HUES48 (cell line): ENCODE results near the gene TMEM43.

ENCODE experiments used
- H3K27ac ChIP-seq: one replicate; pipeline ENCODE4 v1.7.0; 2013; ENCODE audit warnings: low read depth, low read length, inconsistent platforms
- H3K27me3 ChIP-seq: 2 replicates; pipeline ENCODE4 v1.6.1; 2013; ENCODE audit warnings: mild to moderate bottlenecking, low read length; ENCODE audit not compliant: control insufficient read depth, insufficient read depth
- H3K36me3 ChIP-seq: 2 replicates; pipeline ENCODE4 v1.6.1; 2013; ENCODE audit warnings: low read length; ENCODE audit not compliant: control insufficient read depth, insufficient read depth
- H3K4me1 ChIP-seq: 2 replicates; pipeline ENCODE4 v1.6.1; 2013; ENCODE audit warnings: mild to moderate bottlenecking, low read length; ENCODE audit not compliant: control insufficient read depth, insufficient read depth
- H3K4me3 ChIP-seq: 2 replicates; pipeline ENCODE4 v1.5.1; 2013; ENCODE audit warnings: mild to moderate bottlenecking, low read depth, low read length
- H3K9ac ChIP-seq: 2 replicates; pipeline ENCODE4 v1.6.1; 2013; ENCODE audit warnings: mild to moderate bottlenecking, low read depth, low read length, moderate library complexity
- H3K9me3 ChIP-seq: 2 replicates; pipeline ENCODE4 v1.6.1; 2013; ENCODE audit warnings: low read length; ENCODE audit not compliant: control insufficient read depth, insufficient read depth

TMEM43 gene

GRCh38 chr3:14154276-14154675, 29.4 kb downstream of the TMEM43 start:
- no peak overlapping the region for H3K4me3 ChIP-seq
- H3K36me3 ChIP-seq = peaks cover 70% of the 10 kb centered on the region
- H3K9ac ChIP-seq = no peak overlapping the region
- H3K27me3 ChIP-seq = no peaks in the 10 kb centered on the region
- no peaks in the 10 kb centered on the region for H3K9me3 ChIP-seq
- no peak overlapping the region for H3K27ac ChIP-seq
- H3K4me1 ChIP-seq = no peaks in the 10 kb centered on the region

- Histone ChIP-seq H3K9ac (no peak overlapping the region), H3K27ac (no peak overlapping the region), H3K36me3 (peaks cover 73% of the 10 kb centered on the region), H3K4me1 (no peaks in the 10 kb centered on the region), H3K9me3 (no peaks in the 10 kb centered on the region), H3K4me3 (no peak overlapping the region), H3K27me3 (no peaks in the 10 kb centered on the region)
Observed at GRCh38 chr3:14154895-14155440, 30.1 kb downstream of the TMEM43 start.

GRCh38 chr3:14156201-14156600, 31.3 kb downstream of the TMEM43 start:
- H3K4me3 ChIP-seq = no peak overlapping the region
- no peaks in the 10 kb centered on the region for H3K4me1 ChIP-seq
- H3K27ac ChIP-seq = no peak overlapping the region
- no peak overlapping the region for H3K9ac ChIP-seq
- H3K36me3 ChIP-seq = peaks cover 80% of the 10 kb centered on the region
- H3K27me3 ChIP-seq = no peaks in the 10 kb centered on the region
- H3K9me3 ChIP-seq = no peaks in the 10 kb centered on the region

- H3K9ac ChIP-seq = no peak overlapping the region
- no peaks in the 10 kb centered on the region for H3K27me3 ChIP-seq
- no peaks in the 10 kb centered on the region for H3K4me1 ChIP-seq
- H3K9me3 ChIP-seq = no peaks in the 10 kb centered on the region
- H3K27ac ChIP-seq = no peak overlapping the region
- H3K4me3 ChIP-seq = no peak overlapping the region
- peaks cover 78% of the 10 kb centered on the region for H3K36me3 ChIP-seq
Observed at GRCh38 chr3:14156843-14157561, 32.1 kb downstream of the TMEM43 start.

- H3K27me3 ChIP-seq = no peaks in the 10 kb centered on the region
- no peak overlapping the region for H3K9ac ChIP-seq
- H3K27ac ChIP-seq = no peak overlapping the region
- peaks cover 80% of the 10 kb centered on the region for H3K36me3 ChIP-seq
- H3K4me3 ChIP-seq = no peak overlapping the region
- no peaks in the 10 kb centered on the region for H3K9me3 ChIP-seq
- H3K4me1 ChIP-seq = no peaks in the 10 kb centered on the region
Observed at GRCh38 chr3:14157951-14158350, 33.1 kb downstream of the TMEM43 start.

- Histone ChIP-seq H3K4me3 (no peak overlapping the region), H3K27ac (no peak overlapping the region), H3K9me3 (no peaks in the 10 kb centered on the region), H3K4me1 (no peaks in the 10 kb centered on the region), H3K27me3 (no peaks in the 10 kb centered on the region), H3K36me3 (peaks cover 82% of the 10 kb centered on the region), H3K9ac (no peak overlapping the region)
Observed at GRCh38 chr3:14158370-14158769, 33.5 kb downstream of the TMEM43 start.

- Histone ChIP-seq H3K27ac (no peak overlapping the region), H3K4me3 (no peak overlapping the region), H3K9me3 (no peaks in the 10 kb centered on the region), H3K9ac (no peak overlapping the region), H3K36me3 (peaks cover 82% of the 10 kb centered on the region), H3K4me1 (no peaks in the 10 kb centered on the region), H3K27me3 (no peaks in the 10 kb centered on the region)
Observed at GRCh38 chr3:14159426-14159825, 34.6 kb downstream of the TMEM43 start.

GRCh38 chr3:14161282-14161681, 36.4 kb downstream of the TMEM43 start:
- peaks cover 93% of the 10 kb centered on the region for H3K36me3 ChIP-seq
- H3K27me3 ChIP-seq = no peaks in the 10 kb centered on the region
- H3K4me3 ChIP-seq = no peak overlapping the region
- no peak overlapping the region for H3K27ac ChIP-seq
- H3K4me1 ChIP-seq = no peaks in the 10 kb centered on the region
- H3K9ac ChIP-seq = no peak overlapping the region
- no peaks in the 10 kb centered on the region for H3K9me3 ChIP-seq

GRCh38 chr3:14162178-14162577, 37.3 kb downstream of the TMEM43 start:
- Histone ChIP-seq H3K4me1 (no peaks in the 10 kb centered on the region), H3K27me3 (no peaks in the 10 kb centered on the region), H3K36me3 (peaks cover 92% of the 10 kb centered on the region), H3K9ac (no peak overlapping the region), H3K4me3 (no peak overlapping the region), H3K9me3 (no peaks in the 10 kb centered on the region), H3K27ac (no peak overlapping the region)

GRCh38 chr3:14166877-14167603, 42.2 kb downstream of the TMEM43 start:
- Histone ChIP-seq H3K9me3 (no peaks in the 10 kb centered on the region), H3K27ac (no peak overlapping the region), H3K36me3 (peaks cover 97% of the 10 kb centered on the region), H3K4me3 (no peak overlapping the region), H3K9ac (no peak overlapping the region), H3K27me3 (no peaks in the 10 kb centered on the region), H3K4me1 (no peaks in the 10 kb centered on the region)

- Histone ChIP-seq H3K9me3 (no peaks in the 10 kb centered on the region), H3K27ac (no peak overlapping the region), H3K36me3 (peaks cover 86% of the 10 kb centered on the region), H3K4me1 (no peaks in the 10 kb centered on the region), H3K4me3 (no peak overlapping the region), H3K27me3 (no peaks in the 10 kb centered on the region), H3K9ac (no peak overlapping the region)
Observed at GRCh38 chr3:14169435-14169834, 44.6 kb downstream of the TMEM43 start.
